ENCODE data around the gene LCN2.

LCN2 gene

DNA sequence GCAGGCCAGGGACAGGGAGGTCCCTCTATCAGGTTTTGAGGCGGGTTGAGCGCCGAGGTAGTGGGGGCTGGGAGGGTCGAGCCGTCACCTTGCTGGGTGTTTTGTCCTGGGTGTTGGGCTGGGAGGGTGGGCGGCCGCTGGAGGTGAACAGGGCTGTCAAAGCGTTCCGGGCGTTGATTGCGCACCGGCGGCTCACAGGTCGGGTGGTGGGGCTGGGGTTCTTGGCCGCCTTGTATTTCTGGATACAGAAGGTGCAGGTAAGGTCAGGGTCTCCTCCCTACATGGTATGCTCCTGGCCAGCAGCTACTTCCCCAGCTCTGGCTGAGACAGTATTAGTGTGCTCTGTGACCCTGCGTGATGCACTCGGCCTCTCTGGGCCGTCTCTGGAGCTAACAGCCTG, 16.9 kb downstream of the LCN2 start:
- no peak overlapping the region for H3K4me3 ChIP-seq (ENCODE audit: low read length)
- no peak overlapping the region for H3K9ac ChIP-seq (ENCODE audit: low read length)
- H3K79me2 ChIP-seq (ENCODE audit: low read length), result no peaks in the 10 kb centered on the region
- no peaks in the 10 kb centered on the region for H3K27me3 ChIP-seq (replicated peaks; ENCODE audit: insufficient read depth, low read length)
- H3K4me2 ChIP-seq (ENCODE audit: low read depth, low read length), result no peak overlapping the region
- no peaks in the 10 kb centered on the region for H3F3A ChIP-seq (ENCODE audit: insufficient read depth, low read length)
- TF ChIP-seq, protein P1, sequence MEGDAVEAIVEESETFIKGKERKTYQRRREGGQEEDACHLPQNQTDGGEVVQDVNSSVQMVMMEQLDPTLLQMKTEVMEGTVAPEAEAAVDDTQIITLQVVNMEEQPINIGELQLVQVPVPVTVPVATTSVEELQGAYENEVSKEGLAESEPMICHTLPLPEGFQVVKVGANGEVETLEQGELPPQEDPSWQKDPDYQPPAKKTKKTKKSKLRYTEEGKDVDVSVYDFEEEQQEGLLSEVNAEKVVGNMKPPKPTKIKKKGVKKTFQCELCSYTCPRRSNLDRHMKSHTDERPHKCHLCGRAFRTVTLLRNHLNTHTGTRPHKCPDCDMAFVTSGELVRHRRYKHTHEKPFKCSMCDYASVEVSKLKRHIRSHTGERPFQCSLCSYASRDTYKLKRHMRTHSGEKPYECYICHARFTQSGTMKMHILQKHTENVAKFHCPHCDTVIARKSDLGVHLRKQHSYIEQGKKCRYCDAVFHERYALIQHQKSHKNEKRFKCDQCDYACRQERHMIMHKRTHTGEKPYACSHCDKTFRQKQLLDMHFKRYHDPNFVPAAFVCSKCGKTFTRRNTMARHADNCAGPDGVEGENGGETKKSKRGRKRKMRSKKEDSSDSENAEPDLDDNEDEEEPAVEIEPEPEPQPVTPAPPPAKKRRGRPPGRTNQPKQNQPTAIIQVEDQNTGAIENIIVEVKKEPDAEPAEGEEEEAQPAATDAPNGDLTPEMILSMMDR (IDR thresholded peaks at IDR 0.05; ENCODE audit: low read length), result no peak
- no peak for TF ChIP-seq EZH2phosphoT487 (IDR thresholded peaks at IDR 0.05; ENCODE audit: low read length)
- no peak for TF ChIP-seq EZH2 (optimal IDR thresholded peaks at IDR 0.05; ENCODE audit: low read depth, low read length)
- no peaks in the 10 kb centered on the region for H3K36me3 ChIP-seq (replicated peaks; ENCODE audit: insufficient read depth, low read length)
- H2AFZ ChIP-seq (ENCODE audit: low read length), result no peak overlapping the region
- no peak overlapping the region for H3K27ac ChIP-seq (ENCODE audit: low read length)
- H3K9me2 ChIP-seq (replicated peaks; ENCODE audit: insufficient read depth, low read length), result no peaks in the 10 kb centered on the region
- H3K9me3 ChIP-seq (replicated peaks; ENCODE audit: insufficient read depth, low read length), result no peaks in the 10 kb centered on the region
- 0 out of 2 replicates have a peak, but pooled peaks cover under 1% of the 10 kb centered on the region for H3K4me1 ChIP-seq (ENCODE audit: low read length)
- no peak for DNase-seq
- no peaks in the 10 kb centered on the region for H4K20me1 ChIP-seq (ENCODE audit: insufficient read depth, low read length)

- H3K9me2 ChIP-seq (replicated peaks; ENCODE audit: insufficient read depth, low read length), result no peaks in the 10 kb centered on the region
- H2AFZ ChIP-seq (ENCODE audit: low read length), result no peak overlapping the region
- no peaks in the 10 kb centered on the region for H3K36me3 ChIP-seq (replicated peaks; ENCODE audit: insufficient read depth, low read length)
- H4K20me1 ChIP-seq (ENCODE audit: insufficient read depth, low read length), result no peaks in the 10 kb centered on the region
- TF ChIP-seq, protein P1 (IDR thresholded peaks at IDR 0.05; ENCODE audit: low read length), result no peak
- no peak for TF ChIP-seq EZH2 (optimal IDR thresholded peaks at IDR 0.05; ENCODE audit: low read depth, low read length)
- TF ChIP-seq EZH2phosphoT487 (IDR thresholded peaks at IDR 0.05; ENCODE audit: low read length), result no peak
- no peak overlapping the region for H3K27ac ChIP-seq (ENCODE audit: low read length)
- no peaks in the 10 kb centered on the region for H3K9me3 ChIP-seq (replicated peaks; ENCODE audit: insufficient read depth, low read length)
- DNase-seq, result no peak
- no peak overlapping the region for H3K4me2 ChIP-seq (ENCODE audit: low read depth, low read length)
- H3K4me1 ChIP-seq (ENCODE audit: low read length), result no peaks in the 10 kb centered on the region
- H3K9ac ChIP-seq (ENCODE audit: low read length), result no peak overlapping the region
- H3F3A ChIP-seq (ENCODE audit: insufficient read depth, low read length), result no peaks in the 10 kb centered on the region
- no peaks in the 10 kb centered on the region for H3K27me3 ChIP-seq (replicated peaks; ENCODE audit: insufficient read depth, low read length)
- no peaks in the 10 kb centered on the region for H3K79me2 ChIP-seq (ENCODE audit: low read length)
- no peak overlapping the region for H3K4me3 ChIP-seq (ENCODE audit: low read length)
Measured at GRCh38 chr9:128167209-128167608, 18.0 kb downstream of the LCN2 start.

- TF ChIP-seq EZH2phosphoT487 (IDR thresholded peaks at IDR 0.05; ENCODE audit: low read length), result no peak
- TF ChIP-seq, protein P1 (IDR thresholded peaks at IDR 0.05; ENCODE audit: low read length), result no peak
- no peak for TF ChIP-seq EZH2 (optimal IDR thresholded peaks at IDR 0.05; ENCODE audit: low read depth, low read length)
- Histone ChIP-seq H3K9me3 (replicated peaks; ENCODE audit: insufficient read depth, low read length) (no peaks in the 10 kb centered on the region), H3K4me1 (ENCODE audit: low read length) (no peaks in the 10 kb centered on the region), H3K4me3 (ENCODE audit: low read length) (no peak overlapping the region), H2AFZ (ENCODE audit: low read length) (no peak overlapping the region), H3F3A (ENCODE audit: insufficient read depth, low read length) (no peaks in the 10 kb centered on the region), H3K9me2 (replicated peaks; ENCODE audit: insufficient read depth, low read length) (no peaks in the 10 kb centered on the region), H3K27ac (ENCODE audit: low read length) (no peak overlapping the region), H4K20me1 (ENCODE audit: insufficient read depth, low read length) (no peaks in the 10 kb centered on the region), H3K4me2 (ENCODE audit: low read depth, low read length) (no peak overlapping the region), H3K9ac (ENCODE audit: low read length) (no peak overlapping the region), H3K36me3 (replicated peaks; ENCODE audit: insufficient read depth, low read length) (no peaks in the 10 kb centered on the region), H3K27me3 (replicated peaks; ENCODE audit: insufficient read depth, low read length) (no peaks in the 10 kb centered on the region), H3K79me2 (ENCODE audit: low read length) (no peaks in the 10 kb centered on the region)
- no peak for DNase-seq
Measured at GRCh38 chr9:128168731-128169308, 19.6 kb downstream of the LCN2 start.
